Measurements from ENCODE around the gene NFKBIL1.

GRCh38 chr6:31513456-31514165 is 33.8 kb upstream of the NFKBIL1 start:
- no peak for TF ChIP-seq EZH2 (IDR thresholded peaks at IDR 0.05; ENCODE audit: borderline replicate concordance, low read depth, low read length)
- TF ChIP-seq CTCF (IDR thresholded peaks at IDR 0.05 in 2 of 3, conservative IDR thresholded peaks at IDR 0.05 in 1 of 3; ENCODE audit: insufficient read depth in 2 of 3, low read depth in 1 of 3, low read length in 3 of 3) = no peak
- TF ChIP-seq ZFP36 (IDR thresholded peaks at IDR 0.05; ENCODE audit: low read depth, low read length, partially characterized antibody) = no peak
- no peak for TF ChIP-seq HDAC6 (IDR thresholded peaks at IDR 0.05; ENCODE audit: low read depth, low read length)
- no peak for TF ChIP-seq ZNF232 (CRISPR knock-in tag; IDR thresholded peaks at IDR 0.05)
- no peak for TF ChIP-seq PHB (CRISPR knock-in tag; IDR thresholded peaks at IDR 0.05)
- no peak for TF ChIP-seq SMC3 (conservative IDR thresholded peaks at IDR 0.05; ENCODE audit: insufficient read depth, low read depth, low read length)
